ENCODE measurements around the gene NPFFR2. TPM values are rescaled to one million over a fixed set of nuclear protein-coding genes. Genes with fewer than 3 reads are reported as not detected.

NPFFR2 gene
- total and polyA plus RNA-seq, 4 donors: 0.05 TPM; not detected in 3

DNA sequence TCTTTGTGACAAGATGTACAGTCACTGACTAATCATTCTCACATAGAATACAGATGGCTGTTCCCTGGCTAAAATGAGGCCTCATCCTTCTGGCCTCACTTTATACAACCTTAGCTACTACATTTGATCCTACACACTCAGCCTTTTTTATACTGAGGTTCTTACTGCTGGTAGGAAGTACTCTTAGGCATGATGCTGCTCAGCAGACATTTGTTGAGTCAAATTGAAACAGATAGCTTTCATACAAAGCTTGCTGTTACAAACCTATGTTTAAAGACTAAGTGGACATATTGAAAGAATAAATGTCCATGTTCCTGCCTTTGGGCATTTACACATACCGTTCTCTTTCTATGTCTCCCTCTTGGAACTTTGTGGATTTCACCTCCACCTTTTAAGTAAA lies 154.9 kb downstream of the NPFFR2 start:
- WGBS: 89% methylated on average over 1 of the region's 1 CpG
- H3K9ac ChIP-seq (ENCODE audit: low read depth in 1 of 2, low read length in 2 of 2): no peak overlapping the region
- no peak overlapping the region for H3K4me3 ChIP-seq (ENCODE audit: low read depth in 1 of 3, low read length in 3 of 3)
- TF ChIP-seq SP1 (IDR thresholded peaks at IDR 0.05): no peak
- no peak for TF ChIP-seq TAF1 (conservative IDR thresholded peaks at IDR 0.05)
- TF ChIP-seq YY1 (IDR thresholded peaks at IDR 0.05): no peak
- TF ChIP-seq JUND (IDR thresholded peaks at IDR 0.05): no peak
- TF ChIP-seq GABPA (IDR thresholded peaks at IDR 0.05 in 1 of 2, conservative IDR thresholded peaks at IDR 0.05 in 1 of 2): no peak
- TF ChIP-seq, protein P1, sequence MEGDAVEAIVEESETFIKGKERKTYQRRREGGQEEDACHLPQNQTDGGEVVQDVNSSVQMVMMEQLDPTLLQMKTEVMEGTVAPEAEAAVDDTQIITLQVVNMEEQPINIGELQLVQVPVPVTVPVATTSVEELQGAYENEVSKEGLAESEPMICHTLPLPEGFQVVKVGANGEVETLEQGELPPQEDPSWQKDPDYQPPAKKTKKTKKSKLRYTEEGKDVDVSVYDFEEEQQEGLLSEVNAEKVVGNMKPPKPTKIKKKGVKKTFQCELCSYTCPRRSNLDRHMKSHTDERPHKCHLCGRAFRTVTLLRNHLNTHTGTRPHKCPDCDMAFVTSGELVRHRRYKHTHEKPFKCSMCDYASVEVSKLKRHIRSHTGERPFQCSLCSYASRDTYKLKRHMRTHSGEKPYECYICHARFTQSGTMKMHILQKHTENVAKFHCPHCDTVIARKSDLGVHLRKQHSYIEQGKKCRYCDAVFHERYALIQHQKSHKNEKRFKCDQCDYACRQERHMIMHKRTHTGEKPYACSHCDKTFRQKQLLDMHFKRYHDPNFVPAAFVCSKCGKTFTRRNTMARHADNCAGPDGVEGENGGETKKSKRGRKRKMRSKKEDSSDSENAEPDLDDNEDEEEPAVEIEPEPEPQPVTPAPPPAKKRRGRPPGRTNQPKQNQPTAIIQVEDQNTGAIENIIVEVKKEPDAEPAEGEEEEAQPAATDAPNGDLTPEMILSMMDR (IDR thresholded peaks at IDR 0.05; ENCODE audit: low read depth, low read length, missing input control): no peak
- TF ChIP-seq HNF4G (IDR thresholded peaks at IDR 0.05): no peak
- no peak for TF ChIP-seq EGR1 (IDR thresholded peaks at IDR 0.05; ENCODE audit: low read depth in 2 of 2)
- TF ChIP-seq, protein P2, sequence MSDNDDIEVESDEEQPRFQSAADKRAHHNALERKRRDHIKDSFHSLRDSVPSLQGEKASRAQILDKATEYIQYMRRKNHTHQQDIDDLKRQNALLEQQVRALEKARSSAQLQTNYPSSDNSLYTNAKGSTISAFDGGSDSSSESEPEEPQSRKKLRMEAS (IDR thresholded peaks at IDR 0.05): no peak
- TF ChIP-seq, protein P3, sequence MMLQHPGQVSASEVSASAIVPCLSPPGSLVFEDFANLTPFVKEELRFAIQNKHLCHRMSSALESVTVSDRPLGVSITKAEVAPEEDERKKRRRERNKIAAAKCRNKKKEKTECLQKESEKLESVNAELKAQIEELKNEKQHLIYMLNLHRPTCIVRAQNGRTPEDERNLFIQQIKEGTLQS (IDR thresholded peaks at IDR 0.05): no peak
- TF ChIP-seq, protein P4, sequence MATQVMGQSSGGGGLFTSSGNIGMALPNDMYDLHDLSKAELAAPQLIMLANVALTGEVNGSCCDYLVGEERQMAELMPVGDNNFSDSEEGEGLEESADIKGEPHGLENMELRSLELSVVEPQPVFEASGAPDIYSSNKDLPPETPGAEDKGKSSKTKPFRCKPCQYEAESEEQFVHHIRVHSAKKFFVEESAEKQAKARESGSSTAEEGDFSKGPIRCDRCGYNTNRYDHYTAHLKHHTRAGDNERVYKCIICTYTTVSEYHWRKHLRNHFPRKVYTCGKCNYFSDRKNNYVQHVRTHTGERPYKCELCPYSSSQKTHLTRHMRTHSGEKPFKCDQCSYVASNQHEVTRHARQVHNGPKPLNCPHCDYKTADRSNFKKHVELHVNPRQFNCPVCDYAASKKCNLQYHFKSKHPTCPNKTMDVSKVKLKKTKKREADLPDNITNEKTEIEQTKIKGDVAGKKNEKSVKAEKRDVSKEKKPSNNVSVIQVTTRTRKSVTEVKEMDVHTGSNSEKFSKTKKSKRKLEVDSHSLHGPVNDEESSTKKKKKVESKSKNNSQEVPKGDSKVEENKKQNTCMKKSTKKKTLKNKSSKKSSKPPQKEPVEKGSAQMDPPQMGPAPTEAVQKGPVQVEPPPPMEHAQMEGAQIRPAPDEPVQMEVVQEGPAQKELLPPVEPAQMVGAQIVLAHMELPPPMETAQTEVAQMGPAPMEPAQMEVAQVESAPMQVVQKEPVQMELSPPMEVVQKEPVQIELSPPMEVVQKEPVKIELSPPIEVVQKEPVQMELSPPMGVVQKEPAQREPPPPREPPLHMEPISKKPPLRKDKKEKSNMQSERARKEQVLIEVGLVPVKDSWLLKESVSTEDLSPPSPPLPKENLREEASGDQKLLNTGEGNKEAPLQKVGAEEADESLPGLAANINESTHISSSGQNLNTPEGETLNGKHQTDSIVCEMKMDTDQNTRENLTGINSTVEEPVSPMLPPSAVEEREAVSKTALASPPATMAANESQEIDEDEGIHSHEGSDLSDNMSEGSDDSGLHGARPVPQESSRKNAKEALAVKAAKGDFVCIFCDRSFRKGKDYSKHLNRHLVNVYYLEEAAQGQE (IDR thresholded peaks at IDR 0.05): no peak
- TF ChIP-seq NR2F2 (IDR thresholded peaks at IDR 0.05): no peak
- TF ChIP-seq, protein P5, sequence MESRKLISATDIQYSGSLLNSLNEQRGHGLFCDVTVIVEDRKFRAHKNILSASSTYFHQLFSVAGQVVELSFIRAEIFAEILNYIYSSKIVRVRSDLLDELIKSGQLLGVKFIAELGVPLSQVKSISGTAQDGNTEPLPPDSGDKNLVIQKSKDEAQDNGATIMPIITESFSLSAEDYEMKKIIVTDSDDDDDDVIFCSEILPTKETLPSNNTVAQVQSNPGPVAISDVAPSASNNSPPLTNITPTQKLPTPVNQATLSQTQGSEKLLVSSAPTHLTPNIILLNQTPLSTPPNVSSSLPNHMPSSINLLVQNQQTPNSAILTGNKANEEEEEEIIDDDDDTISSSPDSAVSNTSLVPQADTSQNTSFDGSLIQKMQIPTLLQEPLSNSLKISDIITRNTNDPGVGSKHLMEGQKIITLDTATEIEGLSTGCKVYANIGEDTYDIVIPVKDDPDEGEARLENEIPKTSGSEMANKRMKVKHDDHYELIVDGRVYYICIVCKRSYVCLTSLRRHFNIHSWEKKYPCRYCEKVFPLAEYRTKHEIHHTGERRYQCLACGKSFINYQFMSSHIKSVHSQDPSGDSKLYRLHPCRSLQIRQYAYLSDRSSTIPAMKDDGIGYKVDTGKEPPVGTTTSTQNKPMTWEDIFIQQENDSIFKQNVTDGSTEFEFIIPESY (IDR thresholded peaks at IDR 0.05): no peak
- TF ChIP-seq HNF4A (conservative IDR thresholded peaks at IDR 0.05): no peak
- H3K36me3 ChIP-seq (ENCODE audit: control insufficient read depth in 4 of 4, insufficient read depth in 3 of 4, low read depth in 1 of 4, low read length in 3 of 4): no peaks in the 10 kb centered on the region
- no peaks in the 10 kb centered on the region for H3K4me1 ChIP-seq (ENCODE audit: control insufficient read depth in 4 of 4, insufficient read depth in 4 of 4, low read length in 3 of 4)
- no peaks in the 10 kb centered on the region for H3K27me3 ChIP-seq (ENCODE audit: control insufficient read depth in 4 of 4, insufficient read depth in 4 of 4, low read length in 3 of 4)
- no peak overlapping the region for H3K27ac ChIP-seq (ENCODE audit: low read depth in 1 of 2, low read length in 2 of 2)
- no peak for DNase-seq (ENCODE audit: low spot score)
- H3K9me3 ChIP-seq (ENCODE audit: control insufficient read depth in 4 of 4, low read length in 3 of 4): no peaks in the 10 kb centered on the region

DNA sequence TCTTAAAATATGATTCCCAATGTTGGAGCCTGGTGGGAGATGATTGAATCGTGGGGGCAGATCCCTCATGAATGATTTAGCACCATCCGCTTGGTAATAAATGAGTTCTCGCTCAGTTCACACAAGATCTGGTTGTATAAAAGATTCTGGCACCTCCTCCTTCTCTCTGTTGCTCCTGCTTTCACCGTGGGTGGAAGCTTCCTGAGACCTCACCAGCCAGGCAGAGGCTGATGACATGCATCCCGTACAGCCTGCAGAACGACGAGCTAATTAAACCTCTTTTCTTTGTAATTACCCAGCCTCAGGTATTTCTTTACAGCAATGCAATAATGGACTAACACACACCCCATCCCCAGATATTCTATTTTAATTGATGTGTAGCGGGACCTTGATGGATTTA lies 162.2 kb downstream of the NPFFR2 start:
- WGBS: 81% methylated on average over 8 of the region's 8 CpGs
- H3K9me3 ChIP-seq (ENCODE audit: control insufficient read depth in 4 of 4, low read length in 3 of 4): no peaks in the 10 kb centered on the region
- H3K4me3 ChIP-seq (ENCODE audit: low read depth in 1 of 3, low read length in 3 of 3): no peak overlapping the region
- no peaks in the 10 kb centered on the region for H3K36me3 ChIP-seq (ENCODE audit: control insufficient read depth in 4 of 4, insufficient read depth in 3 of 4, low read depth in 1 of 4, low read length in 3 of 4)
- no peak overlapping the region for H3K27ac ChIP-seq (ENCODE audit: low read depth in 1 of 2, low read length in 2 of 2)
- TF ChIP-seq TAF1 (conservative IDR thresholded peaks at IDR 0.05) (no peak), FOXA1 (IDR thresholded peaks at IDR 0.05) (no peak), GABPA (IDR thresholded peaks at IDR 0.05 in 1 of 2, conservative IDR thresholded peaks at IDR 0.05 in 1 of 2) (no peak), JUND (IDR thresholded peaks at IDR 0.05) (no peak), YY1 (IDR thresholded peaks at IDR 0.05) (no peak), RXRA (IDR thresholded peaks at IDR 0.05) (no peak)
- TF ChIP-seq, protein P5 (IDR thresholded peaks at IDR 0.05): no peak
- no peaks in the 10 kb centered on the region for H3K27me3 ChIP-seq (ENCODE audit: control insufficient read depth in 4 of 4, insufficient read depth in 4 of 4, low read length in 3 of 4)
- DNase-seq (ENCODE audit: low spot score): no peak
- no peak overlapping the region for H3K9ac ChIP-seq (ENCODE audit: low read depth in 1 of 2, low read length in 2 of 2)
- no peaks in the 10 kb centered on the region for H3K4me1 ChIP-seq (ENCODE audit: control insufficient read depth in 4 of 4, insufficient read depth in 4 of 4, low read length in 3 of 4)

All from liver (tissue), 9 donors.